GM21786 (cell line): ENCODE measurements around the gene SYPL1.

Experiments used
- ATAC-seq: cut with Tn5 transposase; IDR thresholded peaks from one replicate; pipeline ENCODE4 v1.9.1; 2021; ENCODE audit not compliant: unreplicated experiment

SYPL1 gene

GRCh38 chr7:106095634-106096033 is 16.5 kb downstream of the SYPL1 start:
- no peak for ATAC-seq

GRCh38 chr7:106094780-106095179 is 17.3 kb downstream of the SYPL1 start:
- no peak for ATAC-seq

- no peak for ATAC-seq
Measured at GRCh38 chr7:106092204-106092603, 19.9 kb downstream of the SYPL1 start.

- peak; percentile 94 for ATAC-seq
Measured at GRCh38 chr7:106089647-106090046, 22.5 kb downstream of the SYPL1 start.

GRCh38 chr7:106088014-106088413 is 24.1 kb downstream of the SYPL1 start:
- no peak for ATAC-seq

- no peak for ATAC-seq
Measured at GRCh38 chr7:106086062-106086461, 26.1 kb downstream of the SYPL1 start.

- ATAC-seq: no peak
Measured at GRCh38 chr7:106085015-106085414, 27.1 kb downstream of the SYPL1 start.

- ATAC-seq: no peak
Measured at GRCh38 chr7:106083717-106084116, 28.4 kb downstream of the SYPL1 start.

GRCh38 chr7:106082087-106082854 is 29.8 kb downstream of the SYPL1 start:
- no peak for ATAC-seq

- ATAC-seq: no peak
Measured at GRCh38 chr7:106080300-106080987, 31.7 kb downstream of the SYPL1 start.

- ATAC-seq: no peak
Measured at GRCh38 chr7:106076537-106076936, 35.6 kb downstream of the SYPL1 start.

- ATAC-seq: no peak
Measured at GRCh38 chr7:106075937-106076336, 36.2 kb downstream of the SYPL1 start.

GRCh38 chr7:106074257-106074656 is 37.9 kb downstream of the SYPL1 start:
- no peak for ATAC-seq

- no peak for ATAC-seq
Measured at GRCh38 chr7:106073701-106074100, 38.4 kb downstream of the SYPL1 start.

GRCh38 chr7:106072715-106073091 is 39.4 kb downstream of the SYPL1 start:
- no peak for ATAC-seq

- ATAC-seq: peak; percentile 1
Measured at GRCh38 chr7:106071999-106072714, 40.0 kb downstream of the SYPL1 start.

GRCh38 chr7:106071356-106071998 is 40.6 kb downstream of the SYPL1 start:
- ATAC-seq: peak; percentile 91

- ATAC-seq: no peak
Measured at GRCh38 chr7:106070567-106071254, 41.4 kb downstream of the SYPL1 start.

GRCh38 chr7:106070201-106070551 is 41.9 kb downstream of the SYPL1 start:
- ATAC-seq: no peak

- ATAC-seq: no peak
Measured at GRCh38 chr7:106069471-106070200, 42.5 kb downstream of the SYPL1 start.
